HG03139 (cell line): ENCODE results near the gene CHRNA7.

Source experiments
- ATAC-seq: cut with Tn5 transposase; IDR thresholded peaks from one replicate; pipeline ENCODE4 v1.9.1; 2021; ENCODE audit not compliant: unreplicated experiment

CHRNA7 gene

DNA sequence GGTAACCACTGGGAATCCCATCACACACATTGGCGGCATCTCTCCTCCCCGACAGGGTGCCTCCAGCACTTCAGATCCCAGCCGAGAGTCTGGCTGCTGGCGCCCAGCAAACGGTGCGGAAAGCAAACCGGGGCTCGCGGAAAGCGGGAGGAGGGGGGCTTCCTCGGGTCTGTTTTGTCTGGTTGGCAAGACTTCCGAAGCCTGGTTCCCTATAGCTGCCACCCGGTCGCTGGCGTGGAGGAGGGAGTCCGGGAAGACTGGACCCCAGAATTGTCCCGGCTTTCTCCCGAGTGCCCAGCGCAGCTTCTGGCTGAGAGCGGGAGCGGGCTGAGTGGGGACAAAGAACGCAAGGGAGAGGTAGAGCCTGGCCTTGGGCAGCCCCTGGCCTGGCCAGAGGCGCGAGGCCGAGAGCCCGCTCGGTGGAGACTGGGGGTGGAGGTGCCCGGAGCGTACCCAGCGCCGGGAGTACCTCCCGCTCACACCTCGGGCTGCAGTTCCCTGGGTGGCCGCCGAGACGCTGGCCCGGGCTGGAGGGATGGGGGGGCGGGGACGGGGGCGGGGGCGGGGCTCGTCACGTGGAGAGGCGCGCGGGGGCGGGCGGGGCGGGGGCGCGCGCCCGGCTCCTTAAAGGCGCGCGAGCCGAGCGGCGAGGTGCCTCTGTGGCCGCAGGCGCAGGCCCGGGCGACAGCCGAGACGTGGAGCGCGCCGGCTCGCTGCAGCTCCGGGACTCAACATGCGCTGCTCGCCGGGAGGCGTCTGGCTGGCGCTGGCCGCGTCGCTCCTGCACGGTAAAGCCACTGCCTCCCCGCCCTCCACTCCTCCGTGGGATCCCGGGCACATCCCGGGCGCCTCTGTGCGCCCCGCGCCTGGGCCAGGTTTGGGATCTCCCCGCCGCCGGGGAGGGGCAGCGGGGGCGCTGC is at the start of gene CHRNA7:
Gene CHRNA7 (plus strand): TSS at position 654 of the 920 bp plus-strand sequence. CDS start 80 bp downstream, at position 734.
- peak; percentile 65 for ATAC-seq

DNA sequence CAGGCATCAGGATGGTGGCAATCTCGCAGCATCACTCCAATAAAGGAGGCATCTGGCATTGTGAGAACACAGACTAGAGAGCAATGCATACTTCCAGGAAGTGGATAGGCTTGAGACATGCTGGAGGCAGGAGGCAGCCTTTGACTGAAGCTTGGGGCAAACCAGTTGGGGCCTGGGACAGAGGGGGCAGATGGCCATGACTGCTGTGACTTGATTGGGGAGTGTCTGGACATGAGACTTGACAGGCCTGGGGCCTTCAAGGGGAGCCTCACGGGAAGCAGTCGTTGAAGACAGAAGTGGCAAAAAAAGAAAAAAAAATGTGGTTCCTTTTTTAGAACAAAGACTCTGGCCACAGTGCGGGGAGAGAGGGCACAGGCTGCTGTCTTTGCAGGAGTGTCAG is 44.7 kb upstream of the CHRNA7 start:
- ATAC-seq = no peak

DNA sequence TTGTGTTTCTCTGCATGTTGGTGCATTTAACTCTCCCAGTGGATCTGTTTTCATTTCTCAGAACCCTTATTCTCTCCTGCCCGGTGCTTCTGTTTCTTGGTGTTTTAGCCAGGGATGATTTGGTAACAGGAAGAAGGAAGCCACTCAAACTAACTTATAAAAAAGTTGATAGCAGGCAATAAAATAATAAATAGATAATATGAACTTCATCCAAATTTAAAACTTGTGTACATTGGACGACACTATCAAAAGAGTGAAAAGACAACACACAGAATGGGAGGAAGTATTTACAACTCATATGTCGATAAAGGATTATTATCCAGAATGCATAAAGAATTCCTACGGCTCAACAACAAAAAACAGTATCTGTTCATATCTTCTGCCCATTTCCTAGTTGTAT is 37.3 kb upstream of the CHRNA7 start:
- ATAC-seq = no peak

DNA sequence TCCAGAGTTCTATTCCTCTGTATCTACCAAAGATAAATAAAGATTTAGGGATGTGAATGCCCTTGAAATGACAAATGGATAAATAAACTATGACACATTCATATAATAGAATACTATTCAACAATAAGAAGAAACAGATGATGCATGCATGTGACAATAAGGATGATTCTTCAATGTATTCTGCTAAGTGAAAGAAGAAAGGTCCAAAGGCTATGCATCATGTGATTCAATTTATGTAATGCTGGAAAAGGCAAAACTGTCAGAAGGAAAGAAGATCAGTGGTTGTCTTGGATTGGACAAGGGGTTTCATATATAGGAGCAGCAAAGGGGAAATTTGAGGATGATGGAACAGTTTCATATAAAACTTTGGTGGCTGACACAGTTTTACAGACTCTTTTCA is 32.6 kb upstream of the CHRNA7 start:
- no peak for ATAC-seq

DNA sequence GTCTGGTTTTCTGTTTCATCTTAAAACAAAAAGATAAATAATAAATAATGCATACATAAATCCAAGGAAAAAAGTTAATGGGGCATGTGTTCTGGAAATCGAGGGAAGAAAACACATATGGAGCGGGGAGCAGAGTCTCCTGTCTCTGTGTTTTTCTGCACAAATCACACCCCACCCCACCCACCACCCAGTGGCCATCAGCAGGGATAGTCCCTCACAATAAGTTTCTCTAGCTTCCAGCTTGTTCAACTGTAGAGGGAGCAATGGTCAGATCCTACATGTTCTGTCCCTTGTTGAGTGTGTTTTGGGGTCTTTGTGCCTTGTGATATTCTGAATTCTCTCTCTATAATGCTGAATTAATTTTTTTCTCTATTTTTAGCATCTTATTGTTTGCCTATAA is 26.8 kb upstream of the CHRNA7 start:
- no peak for ATAC-seq

DNA sequence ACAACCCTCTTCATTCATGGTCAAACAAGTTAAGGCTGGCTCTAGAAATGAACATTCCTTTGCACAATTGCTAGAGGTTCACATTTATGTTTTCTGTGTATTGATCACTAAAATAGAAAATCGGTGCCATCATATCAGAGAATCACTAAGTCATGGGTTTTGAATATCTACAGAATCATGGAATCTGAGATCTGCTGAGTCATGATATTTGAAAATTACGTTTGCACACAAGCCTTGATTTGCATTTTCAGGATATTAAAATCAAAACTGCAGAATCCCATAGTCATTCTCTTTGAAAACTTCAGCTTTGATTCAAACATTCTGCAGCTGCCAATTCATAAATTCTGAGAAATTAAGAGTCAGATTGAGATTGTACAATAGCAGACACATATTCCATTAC is 26.1 kb upstream of the CHRNA7 start:
- ATAC-seq = no peak

DNA sequence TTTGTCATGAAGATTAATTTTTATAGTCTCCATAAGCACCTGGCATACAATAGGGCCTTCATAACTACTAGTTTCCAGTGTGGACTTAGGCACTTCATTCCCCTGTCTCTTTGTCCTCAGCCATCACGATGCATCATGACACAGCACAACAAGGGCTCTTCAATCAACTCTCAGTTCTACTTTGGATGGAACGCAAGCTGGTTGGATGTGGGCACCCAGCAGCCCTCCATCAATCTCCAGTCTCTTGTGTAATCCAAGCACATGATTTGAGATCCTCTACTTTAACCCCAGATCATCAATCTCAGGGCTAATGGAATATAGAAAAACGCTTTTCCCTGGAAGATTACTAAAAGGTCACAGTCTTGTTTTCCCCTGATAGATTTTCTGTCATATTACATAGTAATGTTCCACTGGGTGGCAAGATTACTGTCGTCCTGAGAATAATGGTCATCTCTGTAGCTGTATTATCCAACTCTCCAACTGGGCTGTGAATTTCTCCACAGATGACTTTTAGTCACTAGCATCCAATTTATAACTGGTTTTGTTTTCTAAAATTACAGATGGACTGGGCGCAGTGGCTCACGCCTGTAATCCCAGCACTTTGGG is 22.9 kb upstream of the CHRNA7 start:
- no peak for ATAC-seq

DNA sequence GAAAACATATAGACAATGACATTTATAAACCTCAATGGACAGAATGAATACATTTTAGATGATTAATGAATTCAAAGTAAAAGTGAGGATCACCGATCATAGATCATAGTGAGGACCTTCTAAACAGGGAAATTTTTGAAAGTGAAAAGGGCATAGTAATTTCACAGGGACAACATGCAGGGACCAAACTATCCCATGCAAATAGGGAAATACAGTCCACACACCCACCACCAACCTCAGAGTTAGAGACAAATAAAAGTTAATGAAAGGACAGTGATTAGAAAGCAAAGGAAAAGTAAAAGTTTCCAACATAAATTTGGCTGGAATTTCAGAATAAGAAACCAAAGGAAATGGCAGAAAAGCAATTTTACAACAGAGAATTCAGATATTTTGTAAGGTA is 15.4 kb upstream of the CHRNA7 start:
- ATAC-seq = no peak

DNA sequence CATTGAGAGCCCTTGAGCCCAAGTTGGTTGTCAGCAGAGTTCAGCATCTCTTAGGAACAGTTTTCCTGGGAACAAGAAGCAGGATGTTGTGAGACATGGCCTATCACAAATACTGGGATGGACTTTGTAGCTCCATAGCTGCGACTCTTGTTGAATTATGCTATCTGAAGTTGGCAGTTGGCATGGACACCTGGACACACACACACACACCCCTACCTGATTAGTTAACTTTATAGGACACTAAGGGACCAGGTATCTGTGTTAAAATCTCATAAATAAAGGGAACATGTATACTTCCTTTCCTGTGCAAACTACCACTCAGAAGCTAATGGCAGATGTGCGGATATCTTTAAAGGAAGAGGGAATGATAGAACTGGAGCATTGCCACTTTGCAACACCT is 10.2 kb upstream of the CHRNA7 start:
- no peak for ATAC-seq

DNA sequence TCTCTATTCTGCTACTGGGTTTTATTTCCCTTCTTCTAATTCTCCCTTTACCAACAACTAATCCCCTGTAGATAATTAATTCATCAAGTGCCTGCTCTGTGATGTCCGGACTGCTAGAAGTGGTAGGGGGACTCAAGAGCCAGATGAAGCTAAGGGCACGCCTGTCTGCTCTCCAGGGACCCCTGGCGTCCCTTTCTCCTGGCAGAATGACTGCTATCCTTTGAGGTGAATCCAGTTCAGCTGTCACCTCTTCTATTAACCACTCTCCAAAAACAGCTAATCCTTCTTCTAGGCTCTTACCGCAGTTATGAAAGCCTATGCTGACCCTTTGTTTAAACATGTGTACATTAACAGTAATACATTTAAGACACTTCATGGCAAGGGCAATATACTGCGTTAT is 1.4 kb upstream of the CHRNA7 start:
- ATAC-seq = no peak

GRCh38 chr15:32029409-32029861 is 880 bp upstream of the CHRNA7 start:
- ATAC-seq = no peak

DNA sequence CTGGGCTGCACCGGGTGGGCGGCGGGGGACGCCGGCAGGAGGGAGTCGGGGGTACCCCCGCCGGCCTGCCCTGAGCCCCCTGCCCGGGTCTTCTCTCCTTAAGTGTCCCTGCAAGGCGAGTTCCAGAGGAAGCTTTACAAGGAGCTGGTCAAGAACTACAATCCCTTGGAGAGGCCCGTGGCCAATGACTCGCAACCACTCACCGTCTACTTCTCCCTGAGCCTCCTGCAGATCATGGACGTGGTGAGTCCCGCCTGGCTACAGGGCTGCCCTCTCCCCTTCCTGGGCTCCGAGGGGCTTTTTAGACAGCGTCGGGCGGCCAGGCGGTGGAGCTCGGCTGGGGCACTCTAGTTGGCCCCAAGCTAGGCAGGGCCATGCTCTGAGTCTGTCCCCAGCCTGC is 480 bp downstream of the CHRNA7 start:
- no peak for ATAC-seq

DNA sequence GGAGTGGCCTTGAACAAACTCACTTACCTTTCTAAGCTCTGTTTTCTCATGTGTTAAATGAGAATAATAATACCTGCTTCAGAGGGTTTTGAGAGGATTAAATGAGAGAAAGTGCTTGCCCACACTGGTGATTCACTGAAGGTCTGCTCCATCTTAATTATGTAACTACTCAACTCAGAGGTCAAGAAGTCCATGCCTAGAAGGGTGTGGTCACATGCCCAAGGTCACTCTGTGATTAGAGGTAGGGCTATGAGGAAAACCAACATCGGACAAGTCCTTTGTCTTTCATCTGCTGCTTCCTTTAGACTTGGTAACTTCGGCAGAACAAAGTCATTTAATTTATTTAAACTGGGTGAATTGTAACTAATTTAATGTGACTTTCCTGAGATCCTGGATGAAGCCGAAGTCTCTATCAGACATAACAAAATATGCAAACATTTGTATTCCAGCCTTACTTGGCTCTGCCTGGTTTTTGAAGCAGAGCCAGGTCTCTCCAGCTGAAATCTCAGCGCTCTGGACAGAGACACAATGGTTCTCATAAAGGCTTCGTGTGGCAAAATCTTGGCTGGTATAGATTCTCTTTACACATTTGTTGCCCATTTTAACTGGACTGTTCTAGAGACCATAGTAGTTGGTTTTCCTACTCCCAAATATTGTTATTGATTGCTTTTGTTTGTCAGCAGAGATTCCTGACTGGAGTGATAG is 3.0 kb downstream of the CHRNA7 start:
- ATAC-seq = no peak

DNA sequence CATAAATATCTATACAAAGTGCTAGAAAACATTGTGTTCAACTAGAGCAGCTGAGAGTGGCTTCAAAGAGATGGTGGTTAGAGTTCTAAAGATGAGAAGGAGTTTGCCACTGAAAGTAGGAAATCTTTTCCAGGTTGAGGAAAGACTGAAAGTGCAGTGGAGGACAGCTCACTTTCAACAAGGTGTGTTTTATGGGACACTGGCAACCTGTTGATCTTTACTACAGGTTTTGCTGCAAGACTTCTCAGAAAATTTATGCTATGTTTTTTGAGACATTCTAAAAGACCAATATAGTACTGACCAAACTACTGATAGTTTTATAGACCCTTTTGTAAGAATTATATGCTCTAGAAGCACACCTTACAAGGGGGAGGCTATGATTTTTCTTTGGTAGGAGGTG is 3.8 kb downstream of the CHRNA7 start:
- ATAC-seq = no peak

- ATAC-seq = no peak
Observed at GRCh38 chr15:32035285-32035684, 5.0 kb downstream of the CHRNA7 start.

- no peak for ATAC-seq
Observed at GRCh38 chr15:32036971-32037370, 6.7 kb downstream of the CHRNA7 start.

- ATAC-seq = no peak
Observed at GRCh38 chr15:32041294-32041693, 11.0 kb downstream of the CHRNA7 start.

DNA sequence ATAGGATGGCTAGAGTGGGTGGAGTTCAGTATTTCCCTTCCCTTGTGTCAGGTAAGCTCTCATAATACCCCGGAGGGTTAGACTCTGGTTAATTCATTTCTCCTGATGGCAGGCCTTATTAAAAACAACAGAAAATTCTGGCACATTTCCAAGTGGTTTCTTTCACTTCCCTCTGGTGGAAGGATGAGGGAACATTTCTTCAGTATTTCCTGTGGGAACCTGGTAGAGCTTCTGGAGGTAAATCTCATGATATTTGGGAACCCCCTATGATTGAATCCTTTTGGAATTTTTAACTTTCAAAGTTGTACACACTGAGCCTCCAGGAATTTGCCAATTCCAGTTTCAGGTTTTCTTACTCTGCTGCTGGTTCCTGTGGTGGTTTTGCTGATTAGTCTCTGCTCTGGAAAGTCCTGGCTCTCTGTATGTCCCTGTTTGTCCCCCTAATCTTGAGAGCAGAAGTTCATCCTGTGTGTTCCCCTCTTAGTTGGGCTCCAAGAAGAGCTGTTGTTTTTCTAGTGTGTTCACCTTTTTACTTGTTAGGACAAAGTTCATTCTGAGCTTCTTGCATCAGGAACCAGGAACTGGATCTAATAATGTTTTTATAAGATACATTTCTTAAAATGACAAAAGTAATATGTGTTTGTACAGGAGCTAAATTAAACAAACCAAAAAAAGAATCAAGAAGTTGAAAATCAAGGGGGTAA is 12.1 kb downstream of the CHRNA7 start:
- no peak for ATAC-seq

GRCh38 chr15:32053719-32054118 is 23.4 kb downstream of the CHRNA7 start:
- no peak for ATAC-seq

DNA sequence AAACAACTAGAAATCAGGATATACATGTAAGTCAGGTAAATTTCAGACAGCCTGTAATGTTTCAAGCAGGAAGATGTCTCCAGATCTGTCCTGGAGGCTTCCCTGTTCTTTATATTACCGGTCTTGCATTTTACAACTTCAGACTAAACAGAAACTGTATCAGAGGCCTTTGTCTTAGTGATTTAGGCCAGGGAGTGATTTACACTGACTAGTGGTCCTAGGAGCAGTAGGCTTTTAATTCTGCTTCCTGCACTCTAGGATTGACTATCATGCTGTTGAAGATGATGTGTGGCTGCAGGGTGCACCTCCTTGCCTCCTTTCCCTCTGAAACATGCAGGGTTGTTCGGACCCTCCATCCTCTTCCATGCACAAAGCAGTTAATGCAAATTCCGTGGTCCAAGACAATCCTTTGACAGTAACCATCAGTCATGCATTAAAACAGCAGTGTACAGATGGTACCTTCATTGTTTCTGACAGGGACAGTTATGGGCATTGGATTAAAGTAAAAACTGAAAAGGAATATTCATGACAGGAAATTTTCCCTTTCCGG is 27.6 kb downstream of the CHRNA7 start:
- no peak for ATAC-seq

- ATAC-seq = no peak
Observed at GRCh38 chr15:32060706-32061105, 30.4 kb downstream of the CHRNA7 start.
